Measurements from ENCODE around the gene HCN3. TPM values are rescaled to one million over a fixed set of nuclear protein-coding genes. Genes with fewer than 3 reads are reported as not detected.

The HCN3 gene
- total and polyA plus RNA-seq, 2 donors (not counting 1 experiment from before 2014, with no cell fraction given), result 6.2 to 9.2 TPM

Other genes with a start within 250 kb of the HCN3 start
- 0.89 and 0.90 TPM in 2 replicates for gene DCST2, start 243.7 kb upstream of the HCN3 start, total RNA-seq
- 2.9 and 5.4 TPM in 2 replicates for gene DCST2, start 243.7 kb upstream of the HCN3 start, polyA plus RNA-seq
- gene DCST1, start 243.6 kb upstream of the HCN3 start, total RNA-seq, result not detected in 2 replicates
- gene DCST1, start 243.6 kb upstream of the HCN3 start, polyA plus RNA-seq, result 0.22 and 0.52 TPM in 2 replicates
- gene ADAM15, start 226.1 kb upstream of the HCN3 start, total RNA-seq, result 14.6 and 17.0 TPM in 2 replicates
- gene ADAM15, start 226.1 kb upstream of the HCN3 start, polyA plus RNA-seq, result 28.4 and 35.1 TPM in 2 replicates
- gene EFNA4, start 213.7 kb upstream of the HCN3 start, total RNA-seq, result 8.4 and 9.9 TPM in 2 replicates
- 6.5 and 10.6 TPM in 2 replicates for gene EFNA4, start 213.7 kb upstream of the HCN3 start, polyA plus RNA-seq
- gene EFNA3, start 198.6 kb upstream of the HCN3 start, total RNA-seq, result 1.6 and 3.7 TPM in 2 replicates
- gene EFNA3, start 198.6 kb upstream of the HCN3 start, polyA plus RNA-seq, result 1.8 and 3.2 TPM in 2 replicates
- 0.56 TPM in 1 of 2 replicates, not detected in the other for gene EFNA1, start 149.6 kb upstream of the HCN3 start, total RNA-seq
- gene EFNA1, start 149.6 kb upstream of the HCN3 start, polyA plus RNA-seq, result 0.28 and 1.5 TPM in 2 replicates
- 61.3 and 62.8 TPM in 2 replicates for gene SLC50A1, start 141.6 kb upstream of the HCN3 start, total RNA-seq
- gene SLC50A1, start 141.6 kb upstream of the HCN3 start, polyA plus RNA-seq, result 86.8 and 109 TPM in 2 replicates
- gene DPM3, start 136.9 kb upstream of the HCN3 start, total RNA-seq, result 39.9 and 41.7 TPM in 2 replicates
- gene DPM3, start 136.9 kb upstream of the HCN3 start, polyA plus RNA-seq, result 68.0 and 97.3 TPM in 2 replicates
- 136 and 151 TPM in 2 replicates for gene KRTCAP2, start 104.2 kb upstream of the HCN3 start, total RNA-seq
- 190 and 259 TPM in 2 replicates for gene KRTCAP2, start 104.2 kb upstream of the HCN3 start, polyA plus RNA-seq
- 1.3 and 2.6 TPM in 2 replicates for gene TRIM46, start 103.6 kb upstream of the HCN3 start, total RNA-seq
- 3.4 TPM in 2 replicates for gene TRIM46, start 103.6 kb upstream of the HCN3 start, polyA plus RNA-seq
- 26.0 and 28.6 TPM in 2 replicates for gene THBS3, start 69.6 kb upstream of the HCN3 start, total RNA-seq
- 28.0 and 34.3 TPM in 2 replicates for gene THBS3, start 69.6 kb upstream of the HCN3 start, polyA plus RNA-seq
- 18.4 and 19.0 TPM in 2 replicates for gene MTX1, start 68.8 kb upstream of the HCN3 start, total RNA-seq
- gene MTX1, start 68.8 kb upstream of the HCN3 start, polyA plus RNA-seq, result 34.2 and 40.4 TPM in 2 replicates
- 13.5 and 15.2 TPM in 2 replicates for gene ENTREP3, start 22.0 kb upstream of the HCN3 start, total RNA-seq
- 5.3 and 7.6 TPM in 2 replicates for gene ENTREP3, start 22.0 kb upstream of the HCN3 start, polyA plus RNA-seq
- 69.6 and 79.8 TPM in 2 replicates for gene SCAMP3, start 15.1 kb upstream of the HCN3 start, total RNA-seq
- gene SCAMP3, start 15.1 kb upstream of the HCN3 start, polyA plus RNA-seq, result 80.5 and 107 TPM in 2 replicates
- 136 and 152 TPM in 2 replicates for gene CLK2, start 4.0 kb upstream of the HCN3 start, total RNA-seq
- 159 and 161 TPM in 2 replicates for gene CLK2, start 4.0 kb upstream of the HCN3 start, polyA plus RNA-seq
- not detected in 2 replicates for gene PKLR, start 24.0 kb downstream of the HCN3 start, total RNA-seq
- not detected in 2 replicates for gene PKLR, start 24.0 kb downstream of the HCN3 start, polyA plus RNA-seq
- gene FDPS, start 31.4 kb downstream of the HCN3 start, total RNA-seq, result 128 and 141 TPM in 2 replicates
- gene FDPS, start 31.4 kb downstream of the HCN3 start, polyA plus RNA-seq, result 88.3 and 100 TPM in 2 replicates
- 19.3 and 22.8 TPM in 2 replicates for gene RUSC1, start 43.4 kb downstream of the HCN3 start, total RNA-seq
- gene RUSC1, start 43.4 kb downstream of the HCN3 start, polyA plus RNA-seq, result 20.3 and 20.8 TPM in 2 replicates